Upper lobe of left lung (tissue), 4 donors: ENCODE data around the gene MYADML2.

ENCODE experiments used
- POLR2A ChIP-seq, 4 donors: fragments of 450-650 bp; IDR thresholded peaks; one replicate each; pipeline ENCODE4 v1.5.1; 2016 to 2017; ENCODE audit warnings: antibody characterized with exemption in 4 of 4, mild to moderate bottlenecking in 2 of 4
- POLR2AphosphoS5 ChIP-seq, 2 donors: sonication (generic); formaldehyde crosslinking; IDR thresholded peaks; one replicate each; pipeline ENCODE4 v1.5.1; 2017; ENCODE audit warnings: antibody characterized with exemption in 2 of 2
- TF ChIP-seq, protein P1 (sequence below), 6 experiments: fragments of 450-650 bp in 4 of 6; fragments of 200-600 bp in 2 of 6; sonication (generic) in 2 of 6; IDR thresholded peaks; one replicate each; pipeline ENCODE4 v1.5.1; 2016 to 2019; ENCODE audit warnings: antibody characterized with exemption in 6 of 6

DNA sequence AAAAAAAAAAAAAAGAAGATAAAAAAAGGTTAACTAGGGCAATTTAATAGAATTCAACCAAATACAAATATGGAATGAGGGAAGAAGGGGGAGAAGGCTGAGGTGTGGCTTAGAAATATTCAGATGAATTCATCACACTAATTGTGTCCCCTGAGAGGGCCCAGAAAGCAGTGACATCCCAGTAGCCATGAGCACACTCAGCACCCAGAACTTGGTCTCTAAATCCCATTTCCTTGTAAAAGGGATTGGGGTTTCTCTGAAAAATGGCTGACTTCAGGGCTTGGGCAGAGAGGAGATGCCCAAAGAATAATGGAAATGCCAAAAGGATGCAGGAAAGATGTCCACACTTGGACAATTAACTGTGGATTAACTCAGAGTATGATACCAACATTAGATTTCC is 26.4 kb upstream of the MYADML2 start:
- TF ChIP-seq, protein P1, sequence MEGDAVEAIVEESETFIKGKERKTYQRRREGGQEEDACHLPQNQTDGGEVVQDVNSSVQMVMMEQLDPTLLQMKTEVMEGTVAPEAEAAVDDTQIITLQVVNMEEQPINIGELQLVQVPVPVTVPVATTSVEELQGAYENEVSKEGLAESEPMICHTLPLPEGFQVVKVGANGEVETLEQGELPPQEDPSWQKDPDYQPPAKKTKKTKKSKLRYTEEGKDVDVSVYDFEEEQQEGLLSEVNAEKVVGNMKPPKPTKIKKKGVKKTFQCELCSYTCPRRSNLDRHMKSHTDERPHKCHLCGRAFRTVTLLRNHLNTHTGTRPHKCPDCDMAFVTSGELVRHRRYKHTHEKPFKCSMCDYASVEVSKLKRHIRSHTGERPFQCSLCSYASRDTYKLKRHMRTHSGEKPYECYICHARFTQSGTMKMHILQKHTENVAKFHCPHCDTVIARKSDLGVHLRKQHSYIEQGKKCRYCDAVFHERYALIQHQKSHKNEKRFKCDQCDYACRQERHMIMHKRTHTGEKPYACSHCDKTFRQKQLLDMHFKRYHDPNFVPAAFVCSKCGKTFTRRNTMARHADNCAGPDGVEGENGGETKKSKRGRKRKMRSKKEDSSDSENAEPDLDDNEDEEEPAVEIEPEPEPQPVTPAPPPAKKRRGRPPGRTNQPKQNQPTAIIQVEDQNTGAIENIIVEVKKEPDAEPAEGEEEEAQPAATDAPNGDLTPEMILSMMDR (IDR thresholded peaks at IDR 0.05), result no peak
- TF ChIP-seq POLR2A (IDR thresholded peaks at IDR 0.05) (no peak), POLR2AphosphoS5 (IDR thresholded peaks at IDR 0.05) (no peak)
